Bronchial epithelial cell (primary cell): ENCODE data around the gene HSD17B1. TPM values are rescaled to one million over a fixed set of nuclear protein-coding genes. Genes with fewer than 3 reads are reported as not detected.
A peak's percentile ranks its signal among the peaks of the same experiment; 100 is the strongest.

Source experiments
- DNase-seq: peaks from one replicate; pipeline ENCODE4 v3.0.0-alpha.2; 2010; ENCODE audit warnings: low read depth
- FAIRE-seq: peaks from 2 replicates; lab custom pipeline; 2011; peaks lifted over from hg19 to GRCh38; lab: Jason Lieb, UNC
- H3K27me3 ChIP-seq: 2 replicates; pipeline ENCODE4 v1.5.1; 2011; ENCODE audit warnings: low read length; ENCODE audit not compliant: control insufficient read depth, insufficient read depth
- H3K36me3 ChIP-seq: 2 replicates; pipeline ENCODE4 v1.5.1; 2011; ENCODE audit warnings: low read length; ENCODE audit not compliant: control insufficient read depth, insufficient read depth
- H3K4me3 ChIP-seq: 2 replicates; pipeline ENCODE4 v1.5.1; 2011; ENCODE audit warnings: mild to moderate bottlenecking, low read depth, low read length, control low read depth
- total RNA-seq: library from RNA; depleted of rRNA; stranded (reverse); fragments of >200 nt; gene quantifications from 2 replicates; pipeline ENCODE4 v1.2.1, GENCODE V29; 2014
- TF ChIP-seq, protein P1 (sequence below): IDR thresholded peaks from 2 replicates; pipeline ENCODE4 v1.5.1; 2011; ENCODE audit warnings: mild to moderate bottlenecking, moderate library complexity, low read length, control low read depth, inconsistent platforms; ENCODE audit not compliant: insufficient read depth, severe bottlenecking

HSD17B1 gene
- total RNA-seq, 1 donor from 2014 or later: 7.4 TPM

DNA sequence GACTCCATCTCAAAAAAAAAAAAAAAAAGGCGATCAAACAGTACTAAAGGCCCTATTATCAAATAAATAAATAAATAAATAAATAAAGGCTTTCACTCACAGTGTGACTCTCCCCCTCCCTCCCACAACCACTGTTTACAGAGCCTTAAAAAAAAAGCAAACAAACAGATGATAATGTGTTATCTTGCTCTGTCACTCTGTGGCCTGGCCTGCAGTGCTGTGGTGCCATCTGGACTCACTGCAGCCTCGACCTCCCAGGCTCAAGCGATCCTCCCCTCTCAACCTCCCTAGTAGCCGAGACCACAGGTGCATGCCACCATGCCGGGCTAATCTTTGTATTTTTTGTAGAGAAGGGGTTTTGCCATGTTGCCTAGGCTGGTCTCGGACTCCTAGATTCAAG lies 24.8 kb upstream of the HSD17B1 start:
- DNase-seq (no peak), FAIRE-seq (no peak)
- Histone ChIP-seq H3K27me3 (no peaks in the 10 kb centered on the region), H3K36me3 (no peaks in the 10 kb centered on the region), H3K4me3 (no peak overlapping the region)
- TF ChIP-seq, protein P1, sequence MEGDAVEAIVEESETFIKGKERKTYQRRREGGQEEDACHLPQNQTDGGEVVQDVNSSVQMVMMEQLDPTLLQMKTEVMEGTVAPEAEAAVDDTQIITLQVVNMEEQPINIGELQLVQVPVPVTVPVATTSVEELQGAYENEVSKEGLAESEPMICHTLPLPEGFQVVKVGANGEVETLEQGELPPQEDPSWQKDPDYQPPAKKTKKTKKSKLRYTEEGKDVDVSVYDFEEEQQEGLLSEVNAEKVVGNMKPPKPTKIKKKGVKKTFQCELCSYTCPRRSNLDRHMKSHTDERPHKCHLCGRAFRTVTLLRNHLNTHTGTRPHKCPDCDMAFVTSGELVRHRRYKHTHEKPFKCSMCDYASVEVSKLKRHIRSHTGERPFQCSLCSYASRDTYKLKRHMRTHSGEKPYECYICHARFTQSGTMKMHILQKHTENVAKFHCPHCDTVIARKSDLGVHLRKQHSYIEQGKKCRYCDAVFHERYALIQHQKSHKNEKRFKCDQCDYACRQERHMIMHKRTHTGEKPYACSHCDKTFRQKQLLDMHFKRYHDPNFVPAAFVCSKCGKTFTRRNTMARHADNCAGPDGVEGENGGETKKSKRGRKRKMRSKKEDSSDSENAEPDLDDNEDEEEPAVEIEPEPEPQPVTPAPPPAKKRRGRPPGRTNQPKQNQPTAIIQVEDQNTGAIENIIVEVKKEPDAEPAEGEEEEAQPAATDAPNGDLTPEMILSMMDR: no peak

DNA sequence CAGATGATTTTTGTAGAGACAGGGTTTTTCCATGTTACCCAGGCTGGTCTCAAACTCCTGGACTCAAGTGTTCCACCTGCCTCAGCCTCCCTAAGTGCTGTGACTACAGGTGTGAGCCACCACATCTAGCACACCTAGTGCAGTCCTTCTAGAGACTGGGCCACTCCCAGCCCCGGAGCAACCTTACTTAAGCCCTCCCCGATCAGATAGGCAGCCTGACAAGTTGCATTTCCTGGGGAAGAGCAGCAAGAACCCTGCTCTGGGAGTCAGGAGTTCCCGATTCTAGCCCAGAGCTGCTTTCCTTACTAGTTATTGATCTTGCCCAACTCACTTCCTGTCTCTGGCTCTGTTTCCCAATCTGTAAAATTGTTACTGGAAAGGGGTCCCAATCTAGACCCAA lies 23.7 kb upstream of the HSD17B1 start:
- H3K27me3 ChIP-seq: no peaks in the 10 kb centered on the region
- no peak for DNase-seq
- no peak overlapping the region for H3K4me3 ChIP-seq
- no peak for FAIRE-seq
- TF ChIP-seq, protein P1: no peak
- no peaks in the 10 kb centered on the region for H3K36me3 ChIP-seq

DNA sequence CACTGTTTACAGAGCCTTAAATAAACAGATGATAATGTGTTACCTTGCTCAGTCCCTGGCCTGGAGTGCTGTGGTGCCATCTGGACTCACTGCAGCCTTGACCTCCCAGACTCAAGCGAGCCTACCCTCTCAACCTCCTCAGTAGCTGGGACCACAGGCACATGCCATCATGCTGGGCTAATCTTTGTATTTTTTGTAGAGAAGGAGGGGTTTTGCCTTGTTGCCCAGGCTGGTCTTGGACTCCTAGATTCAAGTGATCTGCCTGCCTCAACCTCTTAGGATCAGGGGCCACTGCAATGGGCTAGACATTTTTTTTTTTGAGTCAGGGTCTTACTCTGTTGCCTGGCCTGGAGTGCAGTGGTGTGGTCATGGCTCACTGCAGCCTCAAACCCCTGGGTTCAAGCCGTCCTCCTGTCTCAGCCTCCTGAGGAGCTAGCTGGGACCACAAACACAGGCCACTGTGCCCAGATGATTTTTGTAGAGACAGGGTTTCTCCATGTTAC lies 21.7 kb upstream of the HSD17B1 start:
- H3K4me3 ChIP-seq: no peak overlapping the region
- TF ChIP-seq, protein P1: no peak
- no peaks in the 10 kb centered on the region for H3K27me3 ChIP-seq
- DNase-seq (no peak), FAIRE-seq (no peak)
- no peaks in the 10 kb centered on the region for H3K36me3 ChIP-seq

DNA sequence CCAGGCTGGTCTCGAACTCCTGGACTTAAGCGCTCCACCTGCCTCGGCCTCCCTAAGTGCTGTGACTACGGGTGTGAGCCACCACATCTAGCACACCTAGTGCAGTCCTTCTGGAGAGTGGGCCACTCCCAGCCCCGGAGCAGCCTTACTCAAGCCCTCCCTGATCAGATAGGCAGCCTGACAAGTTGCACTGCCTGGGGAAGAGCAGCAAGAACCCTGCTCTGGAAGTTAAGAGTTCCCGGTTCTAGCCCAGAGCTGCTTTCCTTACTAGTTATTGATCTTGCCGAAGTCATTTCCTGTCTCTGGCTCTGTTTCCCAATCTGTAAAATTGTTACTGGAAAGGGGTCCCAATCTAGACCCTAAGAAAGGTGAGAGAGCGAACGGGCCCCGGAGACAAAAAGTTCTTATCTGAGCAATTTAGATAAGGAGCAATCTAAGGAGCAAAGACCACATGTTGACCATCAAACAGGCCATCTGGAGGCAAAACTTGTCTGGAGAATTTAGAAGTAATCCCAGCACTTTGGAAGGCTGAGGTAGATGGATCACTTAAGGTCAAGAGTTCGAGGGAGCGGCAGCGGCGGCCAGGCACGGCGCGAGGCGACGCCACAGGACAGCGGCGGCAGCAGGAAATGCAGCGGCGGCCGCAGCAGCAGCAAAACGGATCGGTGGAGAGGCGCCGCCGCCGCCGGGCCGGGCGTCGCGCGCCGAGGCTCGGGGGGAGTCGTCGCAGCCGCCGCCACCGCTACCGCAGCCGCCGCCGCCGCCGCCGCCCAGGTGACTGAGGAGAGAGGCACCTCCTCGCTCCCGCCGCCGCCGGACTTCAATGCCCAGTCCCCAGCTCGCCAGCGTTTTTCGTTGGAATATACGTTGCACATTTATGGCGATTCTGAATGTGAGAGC lies 21.0 kb upstream of the HSD17B1 start:
- DNase-seq: peak; percentile 20
- no peaks in the 10 kb centered on the region for H3K36me3 ChIP-seq
- H3K27me3 ChIP-seq: no peaks in the 10 kb centered on the region
- peak overlapping the region; percentile 39 for H3K4me3 ChIP-seq
- no peak for FAIRE-seq
- TF ChIP-seq, protein P1: peak; percentile 33

DNA sequence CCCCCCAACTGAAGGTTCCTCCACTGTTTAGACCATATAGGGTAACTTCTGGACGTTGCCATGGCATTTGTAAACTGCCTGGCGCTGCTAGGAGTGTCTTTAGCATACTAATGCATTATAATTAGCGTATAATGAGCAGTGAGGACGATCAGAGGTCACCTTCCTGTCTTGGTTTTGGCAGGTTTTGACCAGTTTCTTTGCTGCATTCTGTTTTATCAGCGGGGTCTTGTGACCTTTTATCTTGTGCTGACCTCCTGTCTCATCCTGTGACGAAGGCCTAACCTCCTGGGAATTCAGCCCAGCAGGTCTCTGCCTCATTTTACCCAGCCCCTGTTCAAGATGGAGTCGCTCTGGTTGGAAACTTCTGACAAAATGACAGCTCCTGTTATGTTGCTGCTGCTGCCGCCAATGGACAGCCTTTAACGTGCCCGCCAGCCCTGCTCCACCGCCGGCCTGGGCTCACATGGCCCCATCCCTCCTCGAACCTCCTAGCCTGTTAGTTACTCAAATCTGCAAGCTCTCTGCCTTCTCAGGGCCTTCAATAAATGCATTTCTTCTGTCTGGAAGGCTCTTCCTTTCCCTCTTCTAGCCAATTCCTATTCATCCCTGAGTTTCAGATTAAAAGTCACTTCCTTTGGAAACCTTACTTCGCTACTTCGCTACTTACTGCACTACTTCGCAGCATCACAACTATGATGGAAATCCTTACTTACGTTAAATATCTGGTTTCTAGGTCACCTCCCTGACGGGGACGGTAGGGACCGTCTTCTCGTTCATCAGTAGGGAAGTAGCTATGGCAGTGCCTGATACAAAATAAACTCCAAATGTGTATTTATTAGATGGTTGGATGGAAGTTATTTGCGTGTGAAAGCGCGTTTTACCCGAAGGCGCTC lies 17.3 kb upstream of the HSD17B1 start:
- FAIRE-seq: no peak
- TF ChIP-seq, protein P1: no peak
- peaks cover 1% of the 10 kb centered on the region for H3K36me3 ChIP-seq
- H3K27me3 ChIP-seq: no peaks in the 10 kb centered on the region
- no peak for DNase-seq
- H3K4me3 ChIP-seq: peak overlapping the region; percentile 60
